HFFc6 (cell line): ENCODE data around the gene SATB2. TPM values are rescaled to one million over a fixed set of nuclear protein-coding genes. Genes with fewer than 3 reads are reported as not detected.
A peak's percentile ranks its signal among the peaks of the same experiment; 100 is the strongest.

Experiments used
- DNase-seq: peaks from one replicate; pipeline ENCODE4 v3.0.0-alpha.2; 2018
- H3K27ac Mint-ChIP-seq: 2 replicates; pipeline ENCODE4 v1.8.0; 2020; ENCODE audit warnings: mild to moderate bottlenecking, mixed read lengths
- H3K27me3 Mint-ChIP-seq: 2 replicates; pipeline ENCODE4 v1.8.0; 2021; ENCODE audit warnings: mild to moderate bottlenecking, moderate library complexity, mixed read lengths; ENCODE audit not compliant: insufficient read depth
- H3K36me3 Mint-ChIP-seq: 2 replicates; pipeline ENCODE4 v1.8.0; 2021; ENCODE audit warnings: low read depth, mixed read lengths
- H3K4me1 Mint-ChIP-seq: 2 replicates; pipeline ENCODE4 v1.8.0; 2020; ENCODE audit warnings: low read depth, mixed read lengths
- H3K4me3 Mint-ChIP-seq: 2 replicates; pipeline ENCODE4 v1.8.0; 2020; ENCODE audit warnings: mild to moderate bottlenecking, moderate library complexity, mixed read lengths
- H3K9me3 Mint-ChIP-seq: 2 replicates; pipeline ENCODE4 v1.8.0; 2020; ENCODE audit warnings: mild to moderate bottlenecking, mixed read lengths
- total RNA-seq, 6 experiments: library from RNA; stranded (reverse); fragmentation: NEBNext Ultra II Directional; extraction: Animal tissue kit (Norgen Biotek cat#: 25700); gene quantifications; 2 replicates in 1 of 6; 3 replicates in 5 of 6; pipeline ENCODE4 v1.2.3, GENCODE V29; 2021
- TF ChIP-seq, protein P1 (sequence below): fragments of 200-600 bp; sonication (generic); IDR thresholded peaks from 2 replicates; pipeline ENCODE4 v1.5.0; 2021; ENCODE audit warnings: antibody characterized with exemption, mild to moderate bottlenecking

The SATB2 gene
- total RNA-seq, 6 experiments from 2014 or later, result 7.4 to 12.7 (median 11.9) TPM

DNA sequence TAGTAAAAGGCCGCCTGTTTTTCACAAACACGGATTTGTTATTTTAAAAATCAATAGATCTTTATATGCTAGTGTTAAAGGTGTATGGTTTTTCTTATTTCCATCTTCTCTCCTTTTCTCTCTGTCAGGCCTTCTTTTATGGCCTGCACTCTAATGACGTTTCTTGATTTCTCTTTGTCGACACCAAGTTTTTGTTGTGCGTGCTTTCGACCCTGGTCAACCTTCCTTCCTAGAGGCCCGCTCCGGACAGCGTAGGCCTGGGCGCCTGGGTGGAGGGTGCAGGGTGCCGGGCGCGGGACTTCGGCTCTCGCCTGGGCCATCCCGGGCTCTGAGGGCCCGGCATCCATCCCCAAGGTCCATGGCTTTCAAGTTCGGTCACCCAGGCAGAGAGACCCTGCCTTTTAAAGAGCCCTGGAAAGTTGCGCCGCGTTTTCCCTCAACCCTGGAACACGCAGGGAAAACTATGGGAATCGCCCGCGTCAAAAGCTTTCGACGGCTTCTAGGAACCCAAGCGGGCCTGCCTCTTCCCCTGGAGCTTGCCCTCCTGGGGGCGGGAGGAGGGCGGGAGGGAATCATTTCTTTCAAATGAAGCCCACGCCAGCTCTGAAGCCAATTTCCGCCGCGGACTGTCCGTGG, 4.1 kb upstream of the SATB2 start:
- H3K9me3 Mint-ChIP-seq, result no peaks in the 10 kb centered on the region
- peaks cover 28% of the 10 kb centered on the region for H3K4me1 Mint-ChIP-seq
- peak overlapping the region; percentile 90 for H3K4me3 Mint-ChIP-seq
- peaks cover 5% of the 10 kb centered on the region; the same call in 1 of the 2 replicates for H3K36me3 Mint-ChIP-seq
- no peak for DNase-seq
- peak overlapping the region; percentile 89 for H3K27ac Mint-ChIP-seq
- peaks cover 28% of the 10 kb centered on the region for H3K27me3 Mint-ChIP-seq
- TF ChIP-seq, protein P1, sequence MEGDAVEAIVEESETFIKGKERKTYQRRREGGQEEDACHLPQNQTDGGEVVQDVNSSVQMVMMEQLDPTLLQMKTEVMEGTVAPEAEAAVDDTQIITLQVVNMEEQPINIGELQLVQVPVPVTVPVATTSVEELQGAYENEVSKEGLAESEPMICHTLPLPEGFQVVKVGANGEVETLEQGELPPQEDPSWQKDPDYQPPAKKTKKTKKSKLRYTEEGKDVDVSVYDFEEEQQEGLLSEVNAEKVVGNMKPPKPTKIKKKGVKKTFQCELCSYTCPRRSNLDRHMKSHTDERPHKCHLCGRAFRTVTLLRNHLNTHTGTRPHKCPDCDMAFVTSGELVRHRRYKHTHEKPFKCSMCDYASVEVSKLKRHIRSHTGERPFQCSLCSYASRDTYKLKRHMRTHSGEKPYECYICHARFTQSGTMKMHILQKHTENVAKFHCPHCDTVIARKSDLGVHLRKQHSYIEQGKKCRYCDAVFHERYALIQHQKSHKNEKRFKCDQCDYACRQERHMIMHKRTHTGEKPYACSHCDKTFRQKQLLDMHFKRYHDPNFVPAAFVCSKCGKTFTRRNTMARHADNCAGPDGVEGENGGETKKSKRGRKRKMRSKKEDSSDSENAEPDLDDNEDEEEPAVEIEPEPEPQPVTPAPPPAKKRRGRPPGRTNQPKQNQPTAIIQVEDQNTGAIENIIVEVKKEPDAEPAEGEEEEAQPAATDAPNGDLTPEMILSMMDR, result no peak

DNA sequence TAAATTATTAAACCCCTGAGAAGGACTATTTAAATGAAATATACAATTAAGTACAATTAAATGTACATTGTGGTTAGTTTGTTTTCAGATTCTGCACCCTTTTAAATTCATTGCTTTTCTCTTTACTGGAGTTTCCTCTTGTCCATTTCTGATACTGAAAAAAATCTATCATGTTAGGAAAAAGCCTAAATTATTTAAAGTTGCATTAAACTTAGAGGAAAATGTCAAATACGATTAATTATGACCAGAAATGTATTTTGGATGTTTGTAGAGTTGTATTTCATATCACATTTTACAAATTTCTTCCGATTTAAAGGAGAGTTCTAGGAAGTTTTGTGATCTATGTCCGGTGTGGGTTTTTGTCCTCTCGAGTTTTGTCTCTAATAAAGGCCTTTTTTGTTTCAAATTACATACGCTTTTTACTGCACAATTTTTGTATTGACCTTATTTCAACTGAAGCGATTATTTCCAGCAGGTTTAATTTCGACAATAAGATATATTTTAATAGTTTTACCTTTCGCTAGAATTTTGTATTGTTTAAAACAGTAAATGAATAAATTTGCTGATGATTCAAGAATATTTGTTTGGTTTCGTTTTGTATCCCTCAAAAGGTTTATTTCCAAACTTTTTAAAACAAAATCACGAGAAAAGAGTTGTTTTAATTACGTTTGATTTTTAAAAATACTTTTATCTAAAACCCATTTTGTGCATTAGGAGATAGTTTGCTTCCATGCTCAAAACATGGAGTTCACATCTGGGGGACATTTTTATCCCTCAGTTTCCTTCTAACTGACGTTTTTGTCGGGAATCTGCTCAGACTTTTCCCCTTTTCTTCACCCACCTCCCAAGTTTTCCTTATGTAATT, 3.3 kb upstream of the SATB2 start:
- TF ChIP-seq, protein P1, result no peak
- peak overlapping the region; percentile 89 for H3K27ac Mint-ChIP-seq
- H3K4me3 Mint-ChIP-seq, result peak overlapping the region; percentile 90
- peaks cover 29% of the 10 kb centered on the region for H3K4me1 Mint-ChIP-seq
- H3K36me3 Mint-ChIP-seq, result peaks cover 5% of the 10 kb centered on the region; the same call in 1 of the 2 replicates
- H3K27me3 Mint-ChIP-seq, result peaks cover 21% of the 10 kb centered on the region
- H3K9me3 Mint-ChIP-seq, result no peaks in the 10 kb centered on the region
- no peak for DNase-seq

DNA sequence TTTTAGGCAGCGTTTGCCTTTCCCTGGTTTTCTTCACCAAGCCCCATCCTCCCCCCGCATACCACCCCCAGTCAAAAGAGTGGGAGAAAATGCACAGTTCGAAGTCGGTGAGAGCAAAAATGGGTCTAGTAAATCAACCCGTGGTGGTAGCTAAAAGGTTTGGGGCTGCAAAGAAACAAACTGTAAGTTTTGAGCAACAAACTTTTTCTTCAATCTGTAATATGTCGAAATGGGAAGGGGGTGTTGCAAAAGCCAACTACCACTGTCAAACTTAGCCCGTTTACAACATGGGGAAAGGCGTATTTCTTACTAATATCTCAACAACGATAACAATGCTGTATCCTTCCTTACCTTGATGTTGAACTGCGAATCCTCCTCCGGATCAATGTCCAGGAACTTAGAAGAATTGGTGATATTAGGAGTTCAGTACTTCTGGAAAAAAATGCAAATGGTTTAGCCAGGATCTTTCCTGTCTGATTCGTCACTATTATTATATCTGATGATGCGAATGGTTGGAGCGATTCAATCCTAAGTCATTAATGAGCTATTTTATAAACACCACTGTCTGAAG, 2.4 kb upstream of the SATB2 start:
- DNase-seq, result peak; percentile 35

DNA sequence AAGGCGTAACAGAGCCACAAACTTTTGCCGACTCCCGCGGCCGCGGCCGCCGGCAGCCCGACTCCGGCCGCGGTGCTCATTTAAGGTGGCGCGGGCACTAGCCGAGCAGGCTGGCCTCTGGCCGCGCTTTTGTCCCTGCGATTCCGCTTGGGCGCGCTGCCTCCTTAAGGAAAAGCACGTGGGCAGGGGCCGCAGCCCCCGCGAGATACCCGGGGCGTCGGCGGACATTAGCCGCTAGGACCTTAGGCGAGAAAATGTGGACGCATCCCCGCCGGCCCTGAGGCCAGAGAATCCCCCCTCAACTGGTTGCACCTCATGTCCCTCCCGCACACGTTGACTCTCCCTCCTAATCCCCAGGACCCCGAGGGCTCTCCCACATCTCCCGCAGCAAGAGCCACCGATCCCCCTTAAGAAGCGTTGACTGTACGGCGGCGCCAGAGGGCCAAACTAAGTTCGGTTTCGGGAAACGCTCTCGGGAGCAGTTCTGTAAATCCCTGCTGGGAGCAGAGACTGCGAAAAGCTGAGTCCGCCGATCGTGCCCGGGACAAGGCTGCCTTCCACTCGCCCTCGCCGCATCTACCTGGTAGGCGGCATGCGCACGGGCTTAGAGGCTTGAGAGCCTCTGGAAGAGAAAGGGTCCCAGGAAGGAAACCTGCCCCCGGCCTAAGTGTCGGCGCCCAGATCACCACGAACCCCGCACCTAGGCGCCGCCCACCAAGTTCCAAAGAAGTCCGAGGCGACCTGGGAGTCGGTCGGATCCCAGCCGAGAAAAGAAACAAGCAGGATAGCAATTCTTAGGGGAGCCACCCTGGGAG, 1.8 kb upstream of the SATB2 start:
- Mint-ChIP-seq H3K9me3 (no peaks in the 10 kb centered on the region), H3K27me3 (peaks cover 6% of the 10 kb centered on the region; the same call in 1 of the 2 replicates), H3K27ac (peak overlapping the region; percentile 89), H3K36me3 (no peaks in the 10 kb centered on the region), H3K4me3 (peak overlapping the region; percentile 90), H3K4me1 (peaks cover 32% of the 10 kb centered on the region)
- TF ChIP-seq, protein P1, result no peak; the same call in 1 of the 2 replicates
- peak; percentile 90 for DNase-seq

More for the DNA sequence above, 2.4 kb upstream of the SATB2 start:
- TF ChIP-seq, protein P1, result no peak
- Mint-ChIP-seq H3K9me3 (no peaks in the 10 kb centered on the region), H3K27ac (peak overlapping the region; percentile 89), H3K4me1 (peaks cover 34% of the 10 kb centered on the region), H3K27me3 (peaks cover 12% of the 10 kb centered on the region), H3K4me3 (peak overlapping the region; percentile 90), H3K36me3 (peaks cover 4% of the 10 kb centered on the region; the same call in 1 of the 2 replicates)

DNA sequence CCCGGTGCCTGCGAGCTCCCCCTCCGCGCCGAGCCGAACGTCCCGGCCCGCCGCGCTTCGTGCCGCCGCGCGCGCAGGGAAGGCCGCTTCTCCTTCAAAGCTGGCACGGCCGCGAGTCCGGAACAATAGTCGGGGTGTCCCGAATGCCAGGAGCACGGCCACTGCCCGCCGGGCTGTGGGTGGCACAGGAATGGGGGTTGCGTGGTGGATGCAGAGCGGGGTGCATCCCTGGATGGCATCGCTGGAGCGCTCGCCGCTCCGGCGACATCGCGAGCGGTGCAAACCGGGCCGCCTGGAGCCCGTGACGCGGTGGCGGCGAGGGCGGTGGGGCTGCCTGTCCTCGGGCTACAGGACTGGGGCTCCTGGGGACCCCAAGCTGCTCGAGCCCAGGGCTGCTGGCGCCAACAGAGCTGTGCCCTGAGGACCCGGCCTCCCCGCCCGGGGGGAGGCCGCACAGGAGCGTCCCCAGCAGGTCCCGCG, 1.1 kb upstream of the SATB2 start:
- Mint-ChIP-seq H3K36me3 (no peaks in the 10 kb centered on the region), H3K27me3 (peaks cover 3% of the 10 kb centered on the region; the same call in 1 of the 2 replicates), H3K4me1 (peaks cover 35% of the 10 kb centered on the region), H3K9me3 (no peaks in the 10 kb centered on the region), H3K4me3 (peak overlapping the region; percentile 90), H3K27ac (peak overlapping the region; percentile 74)
- DNase-seq, result no peak
- TF ChIP-seq, protein P1, result no peak
